SU-DHL-6 (cell line): ENCODE results near the gene SFR1.

Experiments used
- CTCF ChIP-seq: fragments of 200-600 bp; sonication (generic); IDR thresholded peaks from one replicate; pipeline ENCODE4 v1.5.1; 2017; ENCODE audit warnings: antibody characterized with exemption, mild to moderate bottlenecking, low read length, moderate library complexity; ENCODE audit not compliant: insufficient read depth, poor library complexity, severe bottlenecking
- EZH2phosphoT487 ChIP-seq: fragments of 200-600 bp; sonication (generic), shearing (Covaris generic); conservative IDR thresholded peaks from 2 replicates; pipeline ENCODE4 v1.6.1; 2018; ENCODE audit warnings: mild to moderate bottlenecking, antibody characterized with exemption, low read length, moderate library complexity, mixed read lengths

GRCh38 chr10:104122225-104123107 lies 495 bp downstream of the SFR1 start:
- TF ChIP-seq CTCF (no peak), EZH2phosphoT487 (no peak)
